HL-60/S4 (cell line): ENCODE measurements around the gene ZIC4.

Experiments used
- in situ Hi-C: fragments of 300-500 bp; cut with MboI; formaldehyde crosslinking; loops from 2 replicates; pipeline ENCODE4 v1.14.3; 2022; ENCODE audit warnings: low sequenced_read_pairs

Gene ZIC4

DNA sequence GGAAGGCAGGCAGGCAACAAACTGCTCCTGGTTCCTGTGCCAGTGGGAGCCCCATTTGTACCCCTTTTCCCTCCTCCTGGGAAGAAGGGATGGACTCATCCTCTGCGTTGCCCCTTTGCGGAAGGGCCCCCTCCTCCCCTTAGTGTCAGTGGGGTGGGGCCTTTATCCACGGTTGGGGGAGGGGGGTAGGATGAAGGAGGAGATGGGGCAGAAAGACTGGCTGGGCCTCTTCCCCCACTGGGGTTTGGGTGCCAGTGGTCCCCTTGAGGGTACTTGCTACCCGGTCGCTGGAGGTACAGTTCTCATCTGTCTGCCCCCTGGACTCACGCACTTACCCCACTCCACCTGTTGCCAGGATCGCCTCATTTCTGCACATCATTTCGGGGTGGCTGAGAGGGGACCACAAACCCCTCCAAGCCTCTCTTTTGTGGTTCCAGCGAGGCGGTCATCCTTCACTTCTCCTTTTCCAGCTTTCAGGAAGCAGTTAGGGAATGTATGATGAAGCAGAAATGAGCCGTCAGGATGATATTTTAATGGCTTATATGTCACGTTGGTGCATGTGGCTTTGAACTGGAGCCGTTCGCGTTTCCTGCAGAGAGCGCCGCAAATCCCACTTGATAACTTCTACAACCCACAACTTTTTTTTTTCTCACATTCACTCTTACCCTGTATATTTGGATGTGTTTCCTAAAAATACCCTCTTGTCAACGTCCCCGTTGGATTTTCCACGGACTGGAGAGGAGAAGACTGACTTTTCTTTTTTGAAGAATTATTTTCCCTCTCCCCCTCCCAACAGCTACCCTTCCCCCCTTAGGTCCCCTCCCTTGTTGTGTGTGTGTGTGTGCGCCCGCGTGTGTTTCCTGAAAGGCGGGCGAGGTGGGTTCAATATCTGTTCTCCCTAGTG lies at the start of gene ZIC4:
ZIC4 (minus strand) TSS at position 516 of the 904 bp plus-strand sequence. CDS start 3,746 bp downstream, outside the sequence.
- in situ Hi-C loops: no loop called here

DNA sequence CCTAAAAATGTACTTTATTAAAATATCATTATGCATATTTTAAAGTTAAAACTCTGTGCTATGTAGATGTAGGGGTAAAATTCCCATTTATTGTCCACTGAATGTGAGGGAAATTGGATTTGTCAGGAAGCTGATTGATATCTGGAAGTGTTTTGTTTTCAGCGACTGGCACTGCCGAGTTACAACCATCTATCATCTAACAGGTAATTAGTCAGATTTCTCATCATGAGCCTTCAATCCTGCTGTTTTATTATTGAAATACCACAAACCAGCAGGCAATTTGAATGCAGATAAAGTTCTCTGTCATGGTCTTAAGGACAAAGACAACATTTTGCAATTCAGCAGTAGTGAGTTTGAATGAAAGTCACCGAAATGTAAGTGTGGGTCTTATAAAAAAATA lies 43.3 kb upstream of the ZIC4 start:
- in situ Hi-C loops: no loop called here

DNA sequence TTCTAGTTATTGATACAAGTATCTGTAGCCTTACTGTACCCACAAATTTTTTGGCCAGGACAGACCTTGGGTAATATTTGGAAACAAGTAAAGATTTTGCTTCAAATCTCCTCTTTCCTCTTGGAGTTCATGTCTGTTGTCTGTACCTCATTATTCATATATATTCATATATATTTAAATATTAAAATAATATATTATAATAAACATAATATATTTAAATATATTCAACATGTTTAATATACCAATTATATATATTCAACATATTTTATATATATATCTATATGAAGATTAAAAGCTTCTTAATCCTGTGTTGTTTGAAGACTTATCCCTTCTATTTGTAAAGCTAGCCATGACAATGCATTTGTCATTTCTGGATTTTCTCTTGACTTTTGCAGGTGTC lies 40.9 kb upstream of the ZIC4 start:
- in situ Hi-C loops: no loop called here

DNA sequence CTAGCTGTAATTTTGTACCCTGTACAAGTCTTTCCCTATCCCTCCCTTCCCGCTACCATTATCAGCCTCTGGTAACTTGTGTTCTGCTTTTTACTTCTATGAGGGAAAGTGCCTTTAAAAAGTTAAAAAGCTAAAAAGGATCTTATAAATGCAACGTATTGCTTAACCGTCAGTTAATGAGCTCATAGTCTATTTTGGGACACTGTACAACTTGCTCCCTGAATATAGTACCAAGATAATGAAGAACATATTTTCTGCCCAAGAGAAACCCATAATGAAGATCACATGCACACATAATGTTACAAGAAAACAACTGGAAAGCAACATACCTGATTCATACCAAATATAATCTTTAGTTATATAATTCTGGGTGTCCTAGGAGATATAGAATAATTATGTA lies 25.4 kb upstream of the ZIC4 start:
- in situ Hi-C loops: no loop called here

GRCh38 chr3:147428754-147429153 lies 22.4 kb upstream of the ZIC4 start:
- in situ Hi-C loops: no loop called here

DNA sequence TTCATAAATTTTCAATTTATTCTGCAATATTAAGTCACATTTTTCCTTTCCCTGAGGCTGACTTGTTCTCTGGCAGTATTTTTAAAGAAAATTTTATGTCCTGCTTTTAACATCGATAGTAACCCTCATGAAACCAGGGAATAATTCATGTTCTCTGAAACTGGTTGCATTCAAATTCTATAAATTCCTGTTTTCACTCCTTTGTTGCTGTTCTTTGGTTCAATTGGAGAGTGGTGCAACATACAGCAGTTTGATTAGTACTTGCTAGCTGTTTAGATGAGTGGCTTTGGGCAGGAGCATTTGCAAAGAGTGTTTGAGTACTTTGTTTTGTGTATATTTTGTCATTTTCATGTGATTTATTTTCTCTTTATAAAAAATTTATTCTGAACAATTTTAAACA lies 22.0 kb upstream of the ZIC4 start:
- in situ Hi-C loops: no loop called here

DNA sequence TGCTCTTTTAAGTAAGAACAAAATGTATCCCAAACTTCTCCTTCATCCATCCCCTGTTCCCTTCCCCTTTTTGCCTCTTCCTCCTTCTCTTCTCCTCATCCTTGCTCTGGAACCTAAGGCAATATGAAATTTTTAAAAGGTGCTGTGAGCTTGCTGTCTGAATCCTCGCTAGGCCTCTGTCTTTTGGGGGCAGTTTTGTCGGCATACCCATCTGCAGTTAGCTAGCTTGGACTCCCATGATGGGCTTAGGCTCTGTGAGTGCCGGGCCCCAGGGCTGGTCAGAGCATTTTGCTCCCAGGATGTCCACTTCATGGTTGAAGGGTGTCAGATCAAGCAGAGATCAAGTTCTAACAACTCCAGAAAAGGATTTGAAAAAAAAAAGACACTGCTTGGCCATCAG lies 21.4 kb upstream of the ZIC4 start:
- in situ Hi-C loops: no loop called here

GRCh38 chr3:147426931-147427330 lies 20.6 kb upstream of the ZIC4 start:
- in situ Hi-C loops: no loop called here

DNA sequence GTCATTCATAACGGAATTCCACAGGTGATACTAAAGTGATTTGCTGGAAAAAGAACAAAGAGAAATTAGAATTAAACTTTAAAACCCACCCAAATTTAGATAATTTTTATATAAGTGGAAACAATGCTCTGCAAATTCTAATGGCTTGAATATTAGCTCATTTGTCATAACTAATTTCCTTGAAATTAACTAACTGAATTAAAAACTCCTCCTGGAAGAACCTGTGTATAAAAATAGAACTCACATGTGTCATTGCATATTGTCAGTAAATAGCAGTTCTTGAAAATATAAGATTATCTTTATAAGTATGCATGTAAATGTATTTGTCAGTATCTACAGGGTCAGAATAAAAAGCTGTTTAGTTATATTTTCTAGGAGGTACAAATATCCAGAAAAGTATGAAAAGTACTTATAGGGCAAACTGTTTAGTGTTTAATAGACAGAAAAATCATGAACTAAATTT lies 19.1 kb upstream of the ZIC4 start:
- in situ Hi-C loops: no loop called here

DNA sequence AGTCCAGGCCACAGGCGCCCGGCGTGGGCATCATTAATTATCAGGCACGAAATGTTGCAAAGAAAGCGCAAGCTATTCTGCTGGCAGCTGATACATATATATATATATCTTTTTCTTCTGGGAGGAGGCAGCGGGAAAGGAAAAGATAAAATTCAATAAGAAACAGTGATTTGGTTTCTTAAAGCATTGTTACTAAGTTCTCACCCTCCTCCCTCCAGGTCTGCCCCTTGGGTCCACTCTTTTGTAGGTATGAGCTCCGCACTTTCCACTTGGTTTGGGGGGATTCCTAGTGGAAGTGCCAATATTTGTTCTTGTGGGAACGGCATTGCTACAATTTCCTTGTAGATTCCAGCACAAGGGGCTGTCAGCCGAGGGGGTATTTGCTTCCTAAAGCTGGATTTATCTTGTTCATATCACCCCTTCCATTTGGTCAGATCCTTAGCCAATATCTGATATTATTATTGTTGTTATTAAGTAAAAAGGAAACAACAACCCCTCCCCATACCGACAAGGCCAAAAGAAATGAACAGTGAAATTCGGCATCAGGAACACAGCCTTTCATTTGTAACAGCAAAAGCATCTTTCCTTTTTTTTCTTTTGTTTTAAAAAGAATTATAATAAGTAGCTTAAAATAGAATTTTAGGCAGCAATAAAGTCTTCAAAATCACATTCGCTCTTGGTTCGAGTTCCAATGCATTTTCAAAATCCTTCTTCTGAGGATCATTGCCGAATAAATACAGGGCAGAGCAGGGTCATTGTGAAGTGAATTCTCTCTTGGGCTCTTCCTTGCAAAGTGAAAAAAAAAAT lies 18.4 kb upstream of the ZIC4 start:
- in situ Hi-C loops: no loop called here

DNA sequence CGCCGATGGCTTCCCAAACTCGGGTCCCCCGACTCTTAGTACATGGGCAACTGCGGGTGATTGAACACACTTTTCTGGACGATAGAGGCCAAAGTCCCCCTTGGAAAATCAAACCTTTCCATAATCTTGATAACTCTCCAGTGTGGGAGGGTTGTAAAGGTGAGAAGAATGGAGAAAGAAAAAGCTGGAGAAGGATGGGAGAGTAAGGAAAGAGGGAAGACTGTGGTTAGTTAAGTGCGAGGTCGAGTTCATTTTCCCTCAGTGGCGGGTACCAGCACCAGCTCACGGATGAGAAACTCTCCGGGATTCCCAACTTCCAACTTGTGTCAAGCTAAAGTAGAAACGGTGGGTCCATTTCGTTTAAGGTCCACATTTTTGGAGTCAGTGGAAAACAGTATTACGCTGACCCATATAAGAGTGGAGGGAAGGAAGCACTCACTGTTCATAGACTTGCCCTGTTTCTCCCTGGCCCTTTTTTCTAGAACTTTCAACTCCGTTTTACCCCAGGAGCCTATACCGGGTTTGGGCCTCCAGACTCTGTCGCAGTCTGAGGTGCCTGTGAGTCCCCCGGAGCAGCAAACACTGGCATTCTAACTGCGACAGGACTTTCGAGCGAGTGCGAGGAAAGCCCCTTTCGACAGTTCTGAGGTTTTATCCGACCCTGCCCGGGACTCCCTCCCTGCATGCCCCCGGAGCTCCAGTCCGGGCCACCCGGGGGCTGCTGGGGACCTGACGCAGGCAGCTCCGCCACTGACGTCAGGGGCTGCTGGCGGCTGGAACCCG lies 17.6 kb upstream of the ZIC4 start:
- in situ Hi-C loops: no loop called here

DNA sequence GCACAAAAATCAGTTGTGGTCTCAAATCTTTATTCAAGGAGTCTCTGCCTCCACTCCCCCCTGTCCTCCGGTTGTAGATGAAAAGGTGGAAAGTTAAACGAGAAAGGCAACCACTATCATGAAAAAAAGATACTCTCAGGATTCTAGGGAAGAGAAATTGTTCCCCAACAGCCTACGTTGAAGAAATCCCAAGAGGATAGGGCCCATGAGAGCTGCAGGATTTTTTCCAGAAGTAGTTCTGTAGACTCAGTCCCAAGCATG lies 17.1 kb upstream of the ZIC4 start:
- in situ Hi-C loops: no loop called here

- in situ Hi-C loops: no loop called here
These were observed 16.5 kb upstream of the ZIC4 start for GRCh38 chr3:147422601-147423536.

- in situ Hi-C loops: no loop called here
These were observed 15.9 kb upstream of the ZIC4 start for GRCh38 chr3:147422196-147422595.

GRCh38 chr3:147421184-147421912 lies 15.0 kb upstream of the ZIC4 start:
- in situ Hi-C loops: no loop called here

- in situ Hi-C loops: no loop called here
These were observed 14.2 kb upstream of the ZIC4 start for GRCh38 chr3:147420353-147421183.

- in situ Hi-C loops: no loop called here
These were observed 13.5 kb upstream of the ZIC4 start for GRCh38 chr3:147419781-147420224.

GRCh38 chr3:147418808-147419701 lies 12.7 kb upstream of the ZIC4 start:
- in situ Hi-C loops: no loop called here
